NCI-H128 (cell line): ENCODE measurements around the gene TBC1D26.
"Not testable (repeated sequence)": the region's sequence is repeated elsewhere in the genome, so short reads cannot be mapped to it uniquely, and the experiment has no call there.

Experiments
- DNase-seq: peaks from one replicate; lab custom pipeline; 2025; ENCODE audit not compliant: unreplicated experiment; lab: John Stamatoyannopoulos, UW

Gene TBC1D26

DNA sequence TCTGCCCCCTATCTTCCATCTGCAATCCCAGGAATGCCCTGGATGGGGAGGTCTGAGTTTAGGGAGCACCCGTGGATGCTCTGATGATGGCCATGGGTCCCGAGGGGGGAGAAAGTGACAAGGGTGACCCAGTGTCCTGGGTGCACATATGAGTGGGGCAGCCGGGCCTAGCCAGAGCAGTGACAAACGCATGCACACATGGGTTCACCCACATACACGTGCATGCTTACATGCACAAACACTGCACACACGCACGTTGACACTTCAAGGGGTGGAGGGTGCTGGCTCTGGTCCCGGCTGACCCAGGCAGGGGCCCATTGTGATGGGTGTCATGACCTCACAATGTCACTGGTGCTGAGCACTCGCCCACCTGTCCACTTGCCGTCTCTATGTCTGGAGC is at the start of gene TBC1D26:
Gene TBC1D26, plus strand, starts transcription at position 384 of the 400 bp plus-strand sequence. CDS start 3,066 bp downstream, outside the sequence.
- not testable (repeated sequence) for DNase-seq

- not testable (repeated sequence) for DNase-seq
Measured at GRCh38 chr17:15683135-15683534, 48.9 kb upstream of the TBC1D26 start.

GRCh38 chr17:15683824-15684478 is 48.1 kb upstream of the TBC1D26 start, which contains the start of gene TRIM16:
TRIM16 (minus strand) TSS chr17:15684311; CDS start chr17:15651609, 32,702 bp downstream.
- DNase-seq = not testable (repeated sequence)

DNA sequence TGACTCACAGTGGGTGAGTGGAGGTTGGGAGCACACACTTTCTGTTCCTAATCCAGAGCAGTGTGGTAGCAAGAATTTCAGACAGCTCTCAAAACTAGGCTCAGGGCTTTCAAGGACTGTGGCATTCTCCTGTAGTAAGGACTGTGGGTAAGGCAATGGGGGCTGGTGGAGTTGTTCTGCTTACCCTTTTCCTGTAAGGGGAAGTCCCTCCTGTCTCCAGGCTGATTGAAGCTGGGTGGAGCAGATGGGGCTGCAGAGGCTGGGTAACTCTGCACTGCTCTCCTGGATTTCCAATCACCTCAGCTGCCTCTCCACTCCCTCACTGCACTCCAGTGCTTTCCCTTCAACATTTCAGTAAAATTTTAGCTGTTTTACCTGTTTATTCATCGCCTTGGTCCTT is 44.6 kb upstream of the TBC1D26 start:
- not testable (repeated sequence) for DNase-seq

GRCh38 chr17:15698967-15699366 is 33.1 kb upstream of the TBC1D26 start:
- not testable (repeated sequence) for DNase-seq

- peak; percentile 93 for DNase-seq
Measured at GRCh38 chr17:15699413-15699924, 32.6 kb upstream of the TBC1D26 start, which contains the start of gene ZNF286A. ZNF286A (plus strand) TSS chr17:15699752; CDS start chr17:15700330, 578 bp downstream.

DNA sequence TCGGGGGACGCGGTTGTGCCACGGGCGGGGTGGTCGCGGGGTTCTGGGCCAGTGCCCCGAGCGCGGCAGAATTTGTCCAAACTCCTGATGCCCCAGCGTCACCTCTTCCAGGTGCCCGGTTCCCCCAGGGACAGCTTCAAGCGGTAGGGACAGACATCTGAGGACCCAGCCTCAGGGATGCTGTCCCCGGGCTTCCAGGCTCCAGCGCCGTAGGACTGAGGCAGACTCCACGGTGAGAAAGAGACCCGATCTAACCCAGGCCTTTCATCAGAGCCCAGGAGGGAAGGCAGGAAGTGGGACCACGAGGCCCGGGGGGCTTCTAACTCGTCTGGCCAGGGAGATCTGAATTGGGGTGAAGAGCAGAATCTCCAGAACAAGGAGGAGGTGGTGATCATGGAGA is 32.1 kb upstream of the TBC1D26 start:
- not testable (repeated sequence) for DNase-seq

GRCh38 chr17:15704239-15704638 is 27.8 kb upstream of the TBC1D26 start:
- DNase-seq = not testable (repeated sequence)

DNA sequence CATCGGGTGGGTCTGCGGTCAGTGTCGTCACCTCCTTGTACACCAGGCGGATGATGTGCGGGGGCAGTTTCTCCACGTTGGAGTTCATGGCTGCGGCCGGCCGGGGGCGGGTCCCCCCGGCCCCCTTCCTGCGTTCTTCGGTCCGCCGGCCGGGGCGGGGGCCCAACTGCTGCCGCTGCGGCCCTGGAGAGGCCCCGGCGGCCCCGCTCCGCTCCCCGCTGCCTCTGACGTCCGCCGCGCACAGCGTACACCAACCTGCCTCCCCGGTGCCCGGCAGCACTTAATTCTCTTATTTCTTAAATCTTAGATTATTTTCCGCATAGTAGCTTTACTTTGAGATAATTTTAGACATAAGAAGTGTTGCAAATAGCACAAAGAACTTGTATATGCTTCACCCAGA is 27.3 kb upstream of the TBC1D26 start:
- DNase-seq = not testable (repeated sequence)

DNA sequence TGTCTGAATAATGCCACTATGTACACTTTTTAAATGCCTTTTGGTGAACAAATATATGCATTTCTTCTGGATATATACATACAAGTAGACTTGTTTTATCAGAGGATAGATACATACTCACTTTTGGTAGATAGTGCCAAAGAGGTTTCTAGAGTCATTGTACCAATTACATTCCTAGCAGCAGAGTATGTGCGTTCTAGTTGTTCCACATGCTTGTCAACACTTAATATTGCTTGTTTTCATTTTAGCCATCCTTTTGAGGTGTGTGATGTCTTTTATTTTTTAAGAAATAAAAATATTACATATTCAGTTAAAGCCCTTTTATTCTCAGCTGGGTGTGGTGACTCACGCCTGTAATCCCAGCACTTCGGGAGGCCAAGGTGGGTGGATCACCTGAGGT is 23.2 kb upstream of the TBC1D26 start:
- not testable (repeated sequence) for DNase-seq

- DNase-seq = not testable (repeated sequence)
Measured at GRCh38 chr17:15716601-15717563, 15.2 kb upstream of the TBC1D26 start.

GRCh38 chr17:15730535-15730934 is 1.5 kb upstream of the TBC1D26 start:
- not testable (repeated sequence) for DNase-seq

- DNase-seq = not testable (repeated sequence)
Measured at GRCh38 chr17:15733174-15733789, 1.2 kb downstream of the TBC1D26 start.

DNA sequence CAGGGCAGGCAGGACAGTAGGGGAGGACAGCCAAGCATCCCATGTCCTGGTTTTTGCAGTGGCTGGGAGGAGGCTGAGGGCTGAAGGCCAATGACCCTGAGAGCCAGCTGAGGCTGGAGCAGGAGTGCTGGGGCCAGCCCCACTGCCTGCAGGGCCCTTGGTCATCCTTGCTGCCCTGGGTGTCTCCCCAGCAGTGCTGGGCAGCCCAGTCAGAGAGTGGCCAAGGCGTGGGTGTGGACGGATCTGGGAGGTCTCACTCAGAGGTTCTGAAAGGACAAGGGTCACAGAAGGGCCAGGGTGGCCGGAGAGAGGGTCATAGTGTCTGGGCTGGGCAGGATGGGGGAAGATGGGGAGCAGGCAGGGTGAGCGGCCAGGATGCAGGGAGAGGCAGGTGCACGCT is 4.5 kb downstream of the TBC1D26 start:
- not testable (repeated sequence) for DNase-seq

DNA sequence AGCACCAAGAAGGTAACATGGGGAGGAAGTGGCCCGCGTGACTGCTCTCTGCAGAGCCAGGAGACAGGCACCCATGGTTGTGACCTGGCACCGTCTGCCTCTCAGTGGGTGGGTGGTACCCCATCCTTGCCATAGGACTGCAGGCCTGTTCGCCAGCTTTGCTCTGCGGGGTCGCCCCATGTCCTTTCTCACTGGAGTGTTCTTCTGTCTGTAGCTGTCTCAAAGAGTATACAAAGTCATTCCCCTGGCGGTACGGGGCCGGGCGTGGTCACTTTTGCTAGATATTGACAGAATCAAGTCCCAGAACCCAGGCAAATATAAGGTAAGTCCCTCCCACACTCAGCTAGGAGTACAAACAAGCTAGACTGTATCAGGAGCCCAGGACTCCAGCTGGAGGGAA is 6.0 kb downstream of the TBC1D26 start:
- DNase-seq = no peak

- not testable (repeated sequence) for DNase-seq
Measured at GRCh38 chr17:15739259-15739658, 7.2 kb downstream of the TBC1D26 start.

- not testable (repeated sequence) for DNase-seq
Measured at GRCh38 chr17:15740041-15740440, 8.0 kb downstream of the TBC1D26 start.

DNA sequence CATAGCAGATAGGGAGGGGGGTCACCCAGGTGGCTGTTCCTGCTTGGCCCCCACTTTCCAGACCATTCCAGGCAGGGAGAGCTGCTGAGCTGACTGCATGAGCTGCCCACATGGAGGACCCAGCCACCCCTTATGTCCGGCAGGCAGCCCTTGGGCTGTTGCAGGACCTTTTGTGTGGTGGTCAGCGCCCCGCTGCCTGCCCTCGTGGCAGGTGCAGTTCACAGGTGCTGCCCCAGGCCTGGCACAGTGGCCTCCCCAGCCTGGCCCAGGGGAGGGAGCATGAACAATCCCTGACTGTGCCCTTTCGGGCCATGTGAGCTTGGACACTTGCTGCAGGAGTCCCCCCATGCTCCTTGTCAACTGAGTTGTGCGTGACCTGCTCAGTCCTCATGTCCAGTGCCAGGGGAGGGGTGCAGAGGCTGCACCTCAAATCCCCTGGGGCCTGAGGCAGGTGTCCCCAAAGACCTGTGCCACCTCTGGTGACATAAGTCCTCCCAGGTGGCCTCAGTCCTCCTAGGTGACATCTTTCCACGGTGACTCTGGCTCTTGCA is 8.6 kb downstream of the TBC1D26 start:
- no peak for DNase-seq

DNA sequence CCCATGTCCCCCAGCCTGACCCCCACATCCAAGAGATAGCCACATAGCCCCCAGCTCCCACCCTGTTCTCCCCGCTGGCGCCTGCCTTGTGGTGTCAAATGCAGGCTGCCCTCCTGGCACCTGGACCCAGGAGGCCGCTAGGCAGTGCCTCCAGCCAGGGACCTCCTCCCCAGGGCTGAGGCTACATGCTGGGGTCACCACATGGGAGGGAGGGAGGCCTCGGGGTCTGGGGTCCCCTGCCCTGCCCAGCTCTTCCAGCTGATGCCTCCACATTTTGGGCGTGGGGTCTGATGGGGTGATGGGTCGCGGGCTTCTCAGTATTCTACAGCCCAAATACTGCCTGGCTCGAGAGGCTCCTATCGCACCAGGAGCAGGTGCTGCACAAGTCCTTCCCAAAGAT is 9.5 kb downstream of the TBC1D26 start:
- DNase-seq = no peak

- no peak for DNase-seq
Measured at GRCh38 chr17:15742051-15742795, 10.1 kb downstream of the TBC1D26 start.
